Left renal pelvis (tissue), 4 donors: ENCODE results near the gene MFF. TPM values are rescaled to one million over a fixed set of nuclear protein-coding genes. Genes with fewer than 3 reads are reported as not detected.
"Not testable (repeated sequence)": the region's sequence is repeated elsewhere in the genome, so short reads cannot be mapped to it uniquely, and the experiment has no call there.

Source experiments
- DNase-seq, 4 donors: peaks; one replicate each; pipeline ENCODE4 v3.0.0-alpha.2; 2013; ENCODE audit warnings: low read depth in 4 of 4, low spot score in 3 of 4
- polyA plus RNA-seq, 4 donors: library from polyadenylated mRNA; unstranded; fragments of 120-200 nt; gene quantifications; one replicate each; pipeline ENCODE4 v1.2.1, GENCODE V29; 2013; ENCODE audit not compliant: insufficient read length in 4 of 4

Gene MFF
- polyA plus RNA-seq, 4 donors: 116 to 151 (median 131) TPM

DNA sequence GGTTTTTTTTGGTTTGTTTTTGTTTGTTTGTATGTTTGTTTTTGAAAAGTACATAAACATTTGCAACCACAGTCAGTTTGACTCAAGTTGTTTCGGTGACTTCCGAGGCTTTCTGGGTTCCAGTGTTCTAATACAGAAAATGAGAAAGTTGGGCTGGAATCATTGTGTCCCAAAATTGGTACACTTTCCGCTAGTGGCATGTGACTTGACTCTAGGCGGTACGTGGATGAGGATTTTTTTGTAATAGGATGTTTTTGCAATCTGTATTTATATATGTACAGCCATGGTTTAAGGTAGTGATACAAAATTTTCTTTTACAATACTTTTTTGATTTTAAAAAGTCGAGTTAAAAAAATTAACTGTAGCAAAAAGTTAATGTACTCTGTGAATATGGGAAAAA is 1.7 kb downstream of the MFF start:
- no peak for DNase-seq

DNA sequence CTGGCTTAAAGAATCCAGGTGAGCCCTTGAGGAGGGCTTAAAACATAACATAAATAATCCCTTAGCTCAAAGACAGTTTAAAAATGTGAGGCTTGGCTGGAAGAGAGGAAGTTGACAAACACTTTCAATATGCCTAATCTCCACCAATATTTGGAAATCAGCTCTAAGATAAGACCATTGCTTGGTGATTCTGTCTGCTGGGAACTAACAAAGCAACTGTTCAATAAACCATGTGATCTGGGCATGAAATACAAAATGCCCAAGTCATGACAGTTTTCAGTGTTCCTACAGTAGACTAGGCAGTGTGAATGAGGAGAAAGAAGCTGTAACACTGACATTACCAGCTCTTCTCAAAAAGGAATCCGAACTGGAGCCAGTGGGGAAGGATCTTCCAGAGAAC is 10.7 kb downstream of the MFF start:
- DNase-seq: no peak

DNA sequence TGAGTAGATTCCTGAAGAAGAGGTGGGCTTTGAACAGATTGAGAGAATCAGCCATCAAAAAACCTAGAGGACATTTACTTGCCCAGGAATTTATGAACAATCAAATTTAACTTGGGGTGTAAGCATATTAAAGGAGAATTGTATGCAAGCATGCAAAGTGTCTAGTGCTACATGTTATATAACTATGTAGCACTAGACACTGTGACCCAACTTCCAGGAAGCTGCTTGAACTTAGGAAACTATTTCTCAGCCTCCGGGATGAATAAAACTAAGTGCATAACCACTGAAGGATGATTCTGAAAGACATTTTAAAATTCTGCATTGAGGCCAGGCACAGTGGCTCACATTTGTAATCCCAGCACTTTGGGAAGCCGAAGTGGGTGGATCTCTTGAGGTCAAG is 12.4 kb downstream of the MFF start:
- no peak for DNase-seq

DNA sequence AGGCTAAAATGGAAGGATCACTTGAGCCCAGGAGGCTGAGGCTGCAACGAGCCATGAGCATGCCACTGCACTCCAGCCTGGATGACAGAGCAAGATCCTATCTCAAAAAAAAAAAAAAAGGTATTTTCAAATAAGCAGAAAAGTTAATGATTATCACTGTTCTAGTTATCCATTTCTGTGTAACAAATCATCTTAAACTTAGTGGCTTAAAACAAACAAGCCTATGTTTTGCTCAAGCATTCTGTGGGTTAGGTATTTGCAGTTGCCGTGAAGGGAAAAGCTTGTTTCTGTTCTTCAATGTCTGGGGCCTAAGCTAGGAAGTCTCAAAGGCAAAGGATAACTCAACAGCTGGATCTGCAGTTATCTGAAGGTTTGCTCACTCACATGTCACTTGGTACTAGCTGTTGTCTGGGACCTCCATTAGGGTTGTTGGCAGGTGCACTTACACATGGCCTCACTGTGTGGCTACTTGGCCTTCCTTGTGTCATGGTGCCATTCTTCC is 14.1 kb downstream of the MFF start:
- DNase-seq: no peak

DNA sequence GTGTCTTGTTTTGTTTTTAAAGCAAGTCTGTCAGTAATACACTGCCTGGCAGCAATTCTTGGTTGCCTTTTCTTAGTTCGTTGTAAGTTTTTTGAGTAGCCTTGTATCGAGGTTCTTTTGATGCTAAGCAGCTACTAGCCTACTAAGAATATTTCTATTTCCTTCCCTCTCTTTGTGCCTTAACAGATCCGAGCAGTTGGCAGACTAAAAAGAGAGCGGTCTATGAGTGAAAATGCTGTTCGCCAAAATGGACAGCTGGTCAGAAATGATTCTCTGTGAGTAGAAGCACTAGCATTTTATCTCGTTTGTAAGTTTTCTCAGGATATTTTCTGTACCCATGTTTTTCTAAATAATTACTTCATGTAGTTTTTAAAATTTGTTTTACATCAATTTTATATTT is 15.1 kb downstream of the MFF start:
- DNase-seq: no peak

DNA sequence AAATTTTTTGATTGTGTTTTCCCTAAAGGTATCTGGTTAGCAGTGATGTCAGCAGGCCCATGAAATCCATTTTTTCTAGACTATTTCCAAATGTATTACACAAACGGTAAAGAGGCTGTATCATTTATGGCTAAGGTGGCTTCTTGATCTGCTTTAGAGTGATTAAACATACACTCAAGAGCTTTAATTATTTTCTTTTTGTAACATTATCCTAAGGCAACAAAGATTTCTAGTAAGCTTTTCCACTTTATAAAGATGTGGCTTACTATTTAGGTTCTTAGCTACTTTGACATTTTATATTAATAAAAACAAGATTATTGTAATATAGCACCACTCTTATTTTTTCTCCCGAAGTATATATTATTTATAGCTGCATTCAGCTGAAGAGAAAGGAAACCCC is 16.5 kb downstream of the MFF start:
- no peak for DNase-seq

DNA sequence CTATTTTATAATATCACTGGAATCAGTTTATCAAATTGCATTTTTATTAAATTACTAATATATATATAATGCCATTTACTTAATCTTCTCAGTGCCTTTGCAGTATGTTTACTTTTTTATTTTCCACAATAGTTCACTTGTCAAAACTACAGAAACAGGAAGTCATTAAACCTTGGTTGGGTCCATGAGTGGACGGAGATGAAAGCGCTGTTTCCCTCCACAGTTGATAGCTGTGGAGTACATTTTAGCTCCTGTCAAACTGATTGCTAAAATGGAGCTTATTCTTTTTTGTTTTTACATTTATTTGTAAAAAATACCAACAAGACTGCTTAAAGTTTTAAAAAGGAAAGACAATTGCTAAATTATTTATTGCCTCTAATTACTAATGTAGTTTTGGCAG is 19.2 kb downstream of the MFF start:
- DNase-seq: no peak

DNA sequence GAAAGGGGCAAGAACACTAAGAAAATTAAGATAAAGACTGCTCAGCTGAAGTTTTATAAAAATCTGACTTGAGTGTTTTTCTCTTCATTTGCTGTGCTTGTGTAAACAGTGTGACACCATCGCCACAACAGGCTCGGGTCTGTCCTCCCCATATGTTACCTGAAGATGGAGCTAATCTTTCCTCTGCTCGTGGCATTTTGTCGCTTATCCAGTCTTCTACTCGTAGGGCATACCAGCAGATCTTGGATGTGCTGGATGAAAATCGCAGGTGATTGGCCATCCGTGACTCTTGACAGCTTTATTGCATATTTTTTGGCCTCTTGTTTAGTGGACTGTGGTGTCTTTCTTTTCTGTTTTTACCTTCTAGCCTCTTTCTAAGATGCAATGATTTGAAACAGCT is 22.1 kb downstream of the MFF start:
- DNase-seq: no peak

DNA sequence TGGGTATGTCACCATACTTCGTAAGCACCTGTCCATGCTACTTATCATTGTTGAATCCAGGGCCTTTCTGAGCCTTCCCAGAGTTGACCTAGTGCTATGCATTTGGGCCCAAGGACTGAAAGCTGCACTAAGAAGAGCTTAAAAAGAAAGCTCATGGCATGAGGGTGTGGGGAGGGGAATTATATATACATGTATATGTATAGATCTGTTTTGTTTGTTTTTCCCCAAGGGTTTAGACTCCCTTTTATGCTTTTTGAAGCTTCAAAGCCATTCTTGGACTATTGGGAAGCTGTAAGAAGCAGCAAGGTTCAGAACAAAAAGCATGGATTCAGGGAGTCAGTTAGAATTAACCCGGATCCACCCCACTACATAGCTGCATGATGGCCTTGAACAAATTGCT is 23.3 kb downstream of the MFF start:
- DNase-seq: no peak

DNA sequence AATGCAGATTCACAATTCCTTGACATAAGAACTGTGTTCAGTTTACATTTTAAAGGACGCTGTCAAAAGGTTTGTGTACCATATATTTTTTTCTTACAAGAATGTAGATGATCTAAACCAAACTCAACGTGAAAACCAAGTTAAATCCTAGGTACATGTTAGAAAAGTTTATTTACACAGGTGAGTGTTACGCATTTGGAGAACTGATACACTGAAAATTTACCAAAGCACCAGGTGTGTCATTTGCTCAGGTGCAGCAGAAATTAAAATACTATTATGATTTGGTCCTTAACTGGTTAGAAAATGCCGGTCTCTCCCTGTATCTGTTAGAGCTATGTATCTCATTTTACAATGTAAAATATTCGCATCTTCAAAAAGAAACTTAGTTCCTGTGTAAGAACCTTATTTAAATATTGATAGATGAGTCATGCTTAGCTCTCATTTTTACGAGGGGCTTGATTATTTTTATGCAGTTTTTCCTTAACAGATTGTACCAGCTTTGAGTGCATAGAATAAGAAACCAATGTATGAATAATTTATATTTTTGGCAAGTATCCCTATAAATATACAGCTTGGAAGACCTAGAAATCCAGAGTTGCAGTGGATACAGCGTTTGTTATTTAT is 25.1 kb downstream of the MFF start:
- no peak for DNase-seq

DNA sequence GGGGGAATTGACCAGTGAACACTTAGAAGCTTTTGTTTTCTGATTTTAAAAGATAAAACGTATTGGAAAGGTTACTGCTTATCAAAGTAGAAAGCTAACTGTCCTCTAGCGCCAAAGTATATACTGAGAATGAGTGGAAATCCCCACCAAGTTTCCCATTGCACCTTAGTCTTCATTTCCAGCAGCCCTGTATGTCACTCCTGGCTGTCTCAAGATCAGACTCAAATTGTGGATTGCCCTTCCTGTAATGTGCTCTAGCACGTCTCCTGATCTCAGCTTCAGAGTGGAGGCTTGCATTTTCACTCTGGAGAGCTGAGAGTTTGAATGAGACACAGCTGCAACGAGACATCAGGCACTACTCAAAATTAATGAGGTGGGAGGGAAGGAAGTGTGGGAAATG is 26.6 kb downstream of the MFF start:
- DNase-seq: no peak

DNA sequence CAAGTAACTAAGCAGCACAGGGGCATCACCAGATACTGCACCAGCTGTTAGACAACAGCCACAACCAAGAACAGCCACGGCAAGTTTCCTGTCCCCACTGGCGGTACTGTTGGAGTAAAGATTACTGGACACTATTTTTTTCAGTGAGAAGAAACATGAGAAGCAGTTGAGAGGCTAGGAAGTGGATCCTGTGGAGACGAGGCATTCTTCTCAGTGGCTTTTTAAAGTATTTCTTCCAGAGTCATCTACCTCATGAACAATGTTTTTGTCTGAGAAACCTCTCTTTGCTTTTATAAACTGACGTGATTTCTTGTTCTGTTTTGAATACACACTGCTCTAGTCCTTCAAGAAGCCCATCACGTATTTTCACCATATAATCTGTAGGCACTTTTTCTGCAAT is 35.3 kb downstream of the MFF start:
- no peak for DNase-seq

DNA sequence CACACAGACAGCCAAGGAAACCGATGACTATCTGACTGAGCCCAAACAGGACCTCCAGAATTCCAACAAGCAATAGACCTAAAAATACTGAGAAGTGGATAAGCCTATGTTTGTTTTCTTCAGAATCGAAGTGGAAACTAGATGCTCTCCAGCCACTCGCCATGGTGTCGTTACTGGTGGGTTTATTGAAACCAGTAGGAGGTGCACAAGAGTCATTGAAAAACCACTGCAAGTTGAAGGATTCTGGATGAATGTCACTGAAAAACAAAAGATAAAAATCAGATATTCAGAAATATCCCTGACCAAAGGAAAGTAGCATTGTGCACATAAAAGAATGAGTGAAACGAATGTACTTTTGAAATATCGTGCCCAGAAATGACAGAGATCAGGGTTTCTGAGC is 38.7 kb downstream of the MFF start:
- no peak for DNase-seq

DNA sequence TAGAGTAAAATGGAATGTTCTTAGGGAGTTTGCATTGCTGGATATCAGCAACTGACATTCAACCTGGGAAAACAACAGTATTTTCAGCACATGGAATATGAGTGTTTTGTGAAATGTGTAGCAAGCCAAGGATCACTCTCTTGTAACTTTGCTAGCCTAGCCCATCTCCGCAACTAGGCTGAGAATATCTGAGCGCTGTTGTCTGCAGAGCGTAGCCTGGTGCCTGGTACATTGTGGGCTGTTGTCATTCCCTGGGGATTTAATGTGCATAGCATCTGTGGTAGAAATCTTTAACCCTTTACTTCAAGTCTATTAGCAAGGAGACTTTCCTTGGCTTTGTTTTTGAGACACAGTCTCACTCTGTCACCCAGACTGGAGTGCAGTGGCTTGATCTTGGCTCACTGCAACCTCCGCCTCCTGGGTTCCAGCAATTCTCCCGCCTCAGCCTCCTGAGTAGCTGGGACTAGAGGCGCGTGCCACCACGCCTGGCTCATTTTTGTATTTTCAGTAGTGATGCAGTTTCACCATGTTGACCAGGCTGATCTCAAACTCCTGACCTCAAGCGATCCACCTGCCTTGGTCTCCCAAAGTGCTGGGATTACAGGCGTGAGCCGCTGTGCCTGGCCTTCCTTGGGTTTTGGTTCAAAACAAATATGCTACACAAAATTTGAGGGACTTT is 39.7 kb downstream of the MFF start:
- not testable (repeated sequence) for DNase-seq

DNA sequence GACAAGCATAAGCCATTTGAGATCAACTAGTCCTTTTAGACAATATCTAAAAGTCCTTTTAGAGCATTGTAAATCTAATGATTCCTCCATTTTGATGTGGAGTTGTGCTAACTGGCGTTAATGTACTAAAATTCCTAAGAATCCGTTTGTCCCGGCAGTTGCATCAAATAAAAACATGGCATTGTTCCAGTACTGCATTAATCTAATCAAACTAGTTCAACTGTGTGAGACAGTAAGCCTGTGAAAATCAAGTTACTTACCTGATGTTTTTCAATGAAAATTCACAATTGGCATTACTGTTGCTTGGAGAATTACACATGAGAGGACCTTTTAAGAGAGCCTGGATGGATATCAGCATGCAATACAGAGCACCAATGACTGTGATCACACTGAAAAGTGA is 40.8 kb downstream of the MFF start:
- DNase-seq: no peak

DNA sequence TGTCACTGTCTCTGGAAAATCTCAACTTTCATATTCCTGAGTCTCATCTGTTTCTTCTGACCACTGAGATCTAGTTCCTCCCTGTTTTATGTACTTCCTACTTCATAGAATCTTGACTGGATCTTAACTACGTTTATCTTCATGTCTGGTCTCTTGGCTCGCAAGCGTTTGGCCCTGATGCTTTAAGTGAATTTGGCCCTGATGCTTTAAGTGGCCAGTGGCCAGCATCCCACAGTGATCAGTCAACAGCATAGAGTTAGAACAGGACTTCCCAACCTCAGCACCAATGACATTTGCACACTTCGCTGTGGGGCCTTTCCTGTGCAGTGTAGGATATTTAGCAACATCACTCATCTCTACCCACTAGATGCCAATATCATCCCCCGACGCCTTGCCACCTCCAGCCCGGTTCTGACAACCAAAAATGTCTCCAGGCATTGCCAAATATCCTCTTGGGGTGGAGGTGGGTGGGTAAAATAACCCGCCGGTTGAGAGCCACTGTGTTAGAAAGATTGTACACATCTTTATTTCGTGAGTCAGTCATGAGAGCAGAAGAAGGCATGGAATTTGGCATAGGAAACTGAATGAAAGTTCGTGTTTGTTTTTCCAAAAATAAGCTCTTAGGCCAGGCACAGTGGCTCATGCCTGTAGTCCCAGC is 41.8 kb downstream of the MFF start:
- no peak for DNase-seq

DNA sequence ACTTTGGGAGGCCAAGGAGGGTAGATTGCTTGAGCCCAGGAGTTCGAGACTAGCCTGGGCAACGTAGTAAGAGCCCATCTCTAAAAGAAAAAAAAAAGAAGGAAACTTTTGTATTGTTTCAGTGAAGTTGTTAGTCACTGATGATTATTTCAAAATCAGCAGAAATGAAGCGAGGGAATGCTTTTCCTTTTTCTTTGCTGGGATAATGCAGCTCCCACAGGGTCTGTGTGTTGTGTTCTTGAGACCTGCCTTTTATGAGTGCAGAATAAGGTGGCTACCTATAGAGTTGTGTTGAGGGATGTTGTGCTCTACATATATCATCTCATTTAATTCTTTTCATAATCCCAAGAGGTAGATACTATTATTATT is 42.4 kb downstream of the MFF start:
- no peak for DNase-seq

DNA sequence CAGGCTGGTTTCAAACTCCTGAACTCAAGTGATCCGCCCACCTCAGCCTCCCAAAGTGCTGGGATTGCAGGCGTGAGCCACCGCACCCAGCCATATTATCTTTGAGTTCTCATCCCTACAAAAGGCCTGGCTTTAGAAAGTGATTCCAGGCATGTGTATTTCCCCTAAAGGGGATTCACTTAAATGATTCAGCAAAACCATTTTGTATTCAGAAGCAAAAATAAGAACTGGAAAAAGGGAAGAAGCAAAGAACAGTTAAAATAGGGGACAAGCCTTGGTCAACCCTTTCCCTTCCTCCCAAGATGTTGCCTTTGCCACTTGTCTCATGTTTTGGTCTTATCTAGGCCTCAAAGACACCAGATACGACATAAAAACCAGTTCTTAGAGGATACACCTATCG is 43.5 kb downstream of the MFF start:
- no peak for DNase-seq

DNA sequence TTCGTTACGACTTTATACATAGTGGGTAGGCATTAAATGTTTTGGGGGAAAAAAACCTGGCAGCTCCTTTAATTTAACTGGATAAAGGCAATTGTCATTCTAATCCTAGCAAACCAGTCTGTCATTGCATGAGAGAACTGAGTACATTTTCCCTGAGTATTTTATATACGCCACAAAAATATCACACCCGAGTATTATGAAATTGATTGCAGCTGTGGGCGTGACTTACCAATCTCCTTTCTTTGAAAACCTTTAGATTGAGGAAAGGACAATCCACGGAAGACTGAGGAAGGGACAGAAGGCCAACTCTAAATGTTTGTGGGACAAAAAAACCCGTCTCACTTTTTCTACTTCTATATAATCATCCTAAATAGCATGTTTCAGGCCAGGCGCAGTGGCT is 45.0 kb downstream of the MFF start:
- DNase-seq: no peak

DNA sequence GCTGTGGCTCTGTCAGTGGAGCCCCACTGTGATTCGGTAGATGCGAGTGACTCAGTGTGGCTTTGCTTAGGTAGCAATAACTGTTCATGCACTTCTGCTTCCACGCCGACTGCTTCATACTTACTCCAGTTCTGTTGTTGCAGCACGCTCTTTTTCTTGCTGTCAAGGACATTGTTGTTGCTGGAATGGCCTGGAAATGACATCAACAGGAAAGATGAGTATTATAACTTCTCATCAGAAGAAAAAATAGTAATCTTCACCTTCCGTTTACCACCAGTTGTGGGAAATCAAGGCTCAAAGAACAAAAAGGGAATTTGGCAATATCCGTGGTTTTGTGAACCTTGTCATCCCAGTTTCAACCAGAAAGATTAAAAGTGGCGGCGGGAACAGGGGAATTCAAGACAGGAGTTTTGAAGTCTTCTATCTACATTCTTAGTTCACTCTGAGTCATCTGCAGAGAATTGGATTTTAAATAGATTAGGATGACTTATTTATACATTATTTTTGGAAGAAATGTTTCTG is 45.8 kb downstream of the MFF start:
- DNase-seq: no peak

DNA sequence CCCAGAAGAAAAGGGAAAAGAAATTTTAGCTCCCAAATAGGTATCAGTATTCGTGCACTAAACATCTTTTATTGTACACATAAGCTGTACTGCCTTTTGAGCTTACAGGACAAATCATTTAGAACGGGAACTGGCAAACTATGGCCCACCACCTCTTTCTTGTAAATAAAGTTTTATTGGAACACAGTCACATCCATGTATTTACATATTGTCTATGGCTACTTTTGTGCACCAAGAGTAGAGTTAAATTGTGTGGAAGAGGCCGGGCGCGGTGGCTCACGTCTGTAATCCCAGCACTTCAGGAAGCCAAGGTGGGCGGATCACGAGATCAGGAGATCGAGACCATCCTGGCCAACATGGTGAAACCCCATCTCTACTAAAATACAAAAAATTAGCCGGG is 48.3 kb downstream of the MFF start:
- DNase-seq: no peak

DNA sequence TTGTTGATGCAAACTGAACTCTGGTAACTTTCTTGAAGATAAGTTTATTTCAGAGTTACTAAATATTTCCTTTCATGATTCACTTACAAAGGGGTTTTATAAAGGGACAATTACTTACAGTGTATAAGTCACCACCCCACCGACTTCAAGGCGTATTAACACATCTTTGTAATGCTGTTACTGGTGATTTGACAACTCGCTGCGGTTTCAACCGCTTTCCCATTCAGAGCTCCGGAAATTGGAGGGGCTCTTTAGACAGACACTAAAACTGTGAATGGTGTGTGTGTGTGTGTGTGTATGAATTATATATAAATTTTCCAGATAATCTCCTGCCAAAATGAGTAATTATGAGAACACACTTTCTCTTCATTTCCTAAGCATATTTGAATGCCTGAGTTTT is 49.1 kb downstream of the MFF start:
- no peak for DNase-seq
